Stimulated activated CD4-positive, alpha-beta T cell treated with anti-CD3 and anti-CD28 coated beads, Interleukin-15, amount 100 ng/mL, for 48 hours (primary cell): ENCODE results near the gene LCN1.

Experiments used
- DNase-seq, 2 donors: peaks; one replicate each; pipeline ENCODE4 v3.0.0-alpha.2; 2020; ENCODE audit warnings: low read depth in 2 of 2

Gene LCN1

GRCh38 chr9:135567311-135567710 lies 46.1 kb downstream of the LCN1 start:
- no peak for DNase-seq

GRCh38 chr9:135568026-135568425 lies 46.8 kb downstream of the LCN1 start:
- DNase-seq: no peak

GRCh38 chr9:135570456-135570855 lies 49.2 kb downstream of the LCN1 start:
- no peak for DNase-seq

GRCh38 chr9:135572233-135572632 lies 51.0 kb downstream of the LCN1 start:
- DNase-seq: no peak

- no peak for DNase-seq
Measured at GRCh38 chr9:135573124-135573523, 51.9 kb downstream of the LCN1 start.

- no peak for DNase-seq
Measured at GRCh38 chr9:135574331-135574730, 53.1 kb downstream of the LCN1 start.

GRCh38 chr9:135574943-135575342 lies 53.7 kb downstream of the LCN1 start:
- no peak for DNase-seq
